Panc1 (cell line): ENCODE measurements around the gene PITPNB. TPM values are rescaled to one million over a fixed set of nuclear protein-coding genes. Genes with fewer than 3 reads are reported as not detected.

ENCODE experiments used
- ATAC-seq: fragments of 200-7000 bp; cut with Tn5 transposase; 2 replicates; pipeline ENCODE4 v1.9.1; 2020; ENCODE audit warnings: mild to moderate bottlenecking, moderate library complexity
- BruUV-seq: library from RNA; stranded (reverse); fragments of 400-500 nt; replicated peaks from 2 replicates; lab custom pipeline; 2021; lab: Mats Ljungman, UMichigan
- CTCF ChIA-PET: fragments of 300-600 bp; sonication (Branson Sonifier 250); formaldehyde crosslinking; loops from one replicate; lab custom pipeline; 2022; ENCODE audit warnings: antibody characterized with exemption; lab: Charles Lee
- POLR2A ChIA-PET: fragments of 300-600 bp; sonication (Branson Sonifier 250); formaldehyde crosslinking; loops from one replicate; lab custom pipeline; 2022; ENCODE audit warnings: antibody characterized with exemption; lab: Charles Lee
- DNase-seq: peaks from one replicate; pipeline ENCODE4 v3.0.0-alpha.2; 2010; ENCODE audit warnings: low read depth, low spot score
- H3K27ac ChIP-seq: 2 replicates; pipeline ENCODE4 v1.5.1; 2011; ENCODE audit warnings: mild to moderate bottlenecking, low read length, inconsistent platforms
- H3K27me3 ChIP-seq: fragments of 200-500 bp; sonication (Bioruptor generic); 2 replicates; pipeline ENCODE4 v1.6.0; 2014; ENCODE audit warnings: low read length, inconsistent platforms; ENCODE audit not compliant: control insufficient read depth, insufficient read depth
- H3K36me3 ChIP-seq: fragments of 200-500 bp; sonication (Bioruptor generic); 2 replicates; pipeline ENCODE4 v1.5.1; 2014; ENCODE audit warnings: inconsistent platforms, mild to moderate bottlenecking, low read length, moderate library complexity; ENCODE audit not compliant: control insufficient read depth, insufficient read depth
- H3K4me1 ChIP-seq: 2 replicates; pipeline ENCODE4 v1.5.1; 2011; ENCODE audit warnings: inconsistent platforms, mild to moderate bottlenecking, low read length, moderate library complexity; ENCODE audit not compliant: control insufficient read depth, insufficient read depth
- H3K4me3 ChIP-seq, 2 experiments: 2 replicates each; pipeline ENCODE4 v1.5.1; 2011 to 2012; ENCODE audit warnings: low read depth in 2 of 2, low read length in 2 of 2, mild to moderate bottlenecking in 2 of 2, inconsistent platforms in 1 of 2, moderate library complexity in 1 of 2
- H3K9me3 ChIP-seq: fragments of 200-500 bp; sonication (Bioruptor generic); 2 replicates; pipeline ENCODE4 v1.5.1; 2014; ENCODE audit warnings: low read depth, mild to moderate bottlenecking, inconsistent platforms, low read length, moderate library complexity; ENCODE audit not compliant: control insufficient read depth, insufficient read depth
- CTCF ChIP-seq: fragments of 450-650 bp; IDR thresholded peaks from 2 replicates; pipeline ENCODE4 v1.5.1; 2017; ENCODE audit warnings: mild to moderate bottlenecking
- POLR2AphosphoS5 ChIP-seq: IDR thresholded peaks from 2 replicates; pipeline ENCODE4 v1.6.1; 2012; ENCODE audit warnings: mild to moderate bottlenecking, low read depth, low read length, moderate library complexity
- REST ChIP-seq, 2 experiments: IDR thresholded peaks; 2 replicates each; pipeline ENCODE4 v1.6.1; 2011 to 2012; ENCODE audit warnings: low read depth in 2 of 2, control low read depth in 1 of 2, low read length in 1 of 2, mild to moderate bottlenecking in 1 of 2, moderate library complexity in 1 of 2; ENCODE audit not compliant: insufficient read depth in 1 of 2
- SIN3A ChIP-seq: IDR thresholded peaks from 2 replicates; pipeline ENCODE4 v1.6.1; 2012; ENCODE audit warnings: low read depth, mild to moderate bottlenecking, low read length, moderate library complexity, borderline replicate concordance; ENCODE audit not compliant: insufficient read depth
- TCF7L2 ChIP-seq: IDR thresholded peaks from 2 replicates; pipeline ENCODE4 v1.6.1; 2011; ENCODE audit warnings: mild to moderate bottlenecking, low read depth, low read length, inconsistent platforms
- in situ Hi-C: cut with HindIII; loops from 2 replicates; pipeline ENCODE4 v1.10.0; 2016; ENCODE audit warnings: low sequenced_read_pairs, low pct_unique_long_range_greater_than_20kb
- intact Hi-C: fragments of 100-400 bp; cut with micrococcal nuclease; formaldehyde crosslinking; loops from one replicate; pipeline ENCODE4 v1.10.0; 2022; ENCODE audit not compliant: unreplicated experiment
- total RNA-seq: library from RNA; stranded (reverse); gene quantifications from one replicate; pipeline ENCODE4 v1.2.1, GENCODE V29; 2021; ENCODE audit not compliant: unreplicated experiment

Gene PITPNB
- total RNA-seq, 1 experiment from 2014 or later = 67.0 TPM

GRCh38 chr22:27809226-27809603 lies 109.8 kb downstream of the PITPNB start:
- ATAC-seq (no peak), DNase-seq (no peak)
- Histone ChIP-seq H3K9me3 (no peaks in the 10 kb centered on the region), H3K27ac (no peak overlapping the region), H3K36me3 (no peaks in the 10 kb centered on the region), H3K4me1 (no peaks in the 10 kb centered on the region), H3K27me3 (no peaks in the 10 kb centered on the region), H3K4me3 (no peak overlapping the region)
- TF ChIP-seq SIN3A (no peak), POLR2AphosphoS5 (no peak), CTCF (no peak), TCF7L2 (no peak), REST (IDR thresholded peaks at IDR 0.05; ENCODE audit: insufficient read depth in 1 of 2, low read depth in 2 of 2, low read length in 1 of 2) (no peak)
- ChIA-PET POLR2A (no interaction called here), CTCF (no interaction called here)
- no TSS peak for BruUV-seq
- in situ Hi-C loops = no loop called here
- intact Hi-C loops = no loop called here

DNA sequence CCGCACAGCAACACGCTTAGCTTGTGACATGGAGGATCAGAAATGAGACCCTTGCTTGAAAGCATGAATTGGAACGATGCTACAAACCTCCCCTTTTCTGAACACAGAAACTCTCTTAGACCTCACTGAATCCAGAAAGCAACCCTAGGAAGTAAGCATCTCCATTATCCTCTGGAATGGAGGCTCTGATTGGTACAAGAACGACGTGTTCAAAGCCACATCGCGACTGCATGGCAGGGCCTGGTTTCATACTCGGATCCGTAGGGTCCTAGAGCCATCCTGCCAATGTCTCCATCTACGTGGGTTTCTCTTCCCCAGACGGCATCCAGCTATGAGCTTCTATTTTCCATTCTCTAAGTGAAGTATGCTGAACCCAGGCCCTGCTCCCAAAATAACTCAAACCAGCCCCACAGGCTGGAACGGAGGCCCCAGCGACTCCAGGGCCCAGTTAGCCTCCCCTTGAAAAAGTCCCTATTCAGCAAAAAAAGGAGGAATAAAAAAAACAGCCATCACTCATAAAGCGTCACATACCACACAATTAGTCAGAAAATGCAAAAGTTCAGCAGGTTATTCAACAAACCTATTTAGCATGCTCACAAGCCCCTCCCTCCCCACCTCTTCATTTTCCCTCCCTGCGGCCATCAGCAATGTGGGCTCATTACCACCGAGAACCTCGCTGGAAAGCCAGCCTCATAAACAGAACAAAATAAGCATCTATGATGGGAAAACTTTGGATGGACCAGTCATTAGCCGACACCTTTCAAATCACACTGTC lies 110.4 kb downstream of the PITPNB start:
- DNase-seq (no peak), ATAC-seq (no peak)
- H3K36me3 ChIP-seq = no peaks in the 10 kb centered on the region
- in situ Hi-C loops = no loop called here
- no peaks in the 10 kb centered on the region for H3K4me1 ChIP-seq
- no peak overlapping the region for H3K27ac ChIP-seq
- no TSS peak for BruUV-seq
- TF ChIP-seq CTCF (no peak), SIN3A (no peak), TCF7L2 (no peak), POLR2AphosphoS5 (no peak), REST (IDR thresholded peaks at IDR 0.05; ENCODE audit: insufficient read depth in 1 of 2, low read depth in 2 of 2, low read length in 1 of 2) (no peak)
- intact Hi-C loops = no loop called here
- H3K27me3 ChIP-seq = no peaks in the 10 kb centered on the region
- ChIA-PET CTCF (no interaction called here), POLR2A (no interaction called here)
- H3K4me3 ChIP-seq = no peak overlapping the region
- H3K9me3 ChIP-seq = no peaks in the 10 kb centered on the region
